Adrenal gland (tissue), 12 donors: ENCODE results near the gene RBM7. TPM values are rescaled to one million over a fixed set of nuclear protein-coding genes. Genes with fewer than 3 reads are reported as not detected.

Experiments
- DNase-seq, 7 donors: peaks; one replicate each; pipeline ENCODE4 v3.0.0-alpha.2; 2019 to 2020
- H3K27ac ChIP-seq, 5 donors: fragments of 200-600 bp; sonication (generic) in 4 of 5; 1 replicate in 3 of 5; 2 replicates in 2 of 5; pipeline versions ENCODE4 v1.5.1 to v1.8.0; 2016 to 2020; ENCODE audit warnings: mild to moderate bottlenecking in 1 of 5
- H3K27me3 ChIP-seq: fragments of 200-600 bp; 2 replicates; pipeline ENCODE4 v1.8.0; 2021
- H3K36me3 ChIP-seq, 2 donors: fragments of 200-600 bp; replicated peaks in 1 of 2; 1 replicate in 1 of 2; 2 replicates in 1 of 2; pipeline versions ENCODE4 v1.5.1 to v1.8.0; 2018 to 2022
- H3K4me1 ChIP-seq, 2 donors: fragments of 200-600 bp; replicated peaks in 1 of 2; 1 replicate in 1 of 2; 2 replicates in 1 of 2; pipeline versions ENCODE4 v1.5.1 to v1.8.0; 2018 to 2021
- H3K4me3 ChIP-seq, 4 donors: fragments of 200-600 bp; sonication (generic) in 3 of 4; one replicate each; pipeline ENCODE4 v1.5.1; 2016 to 2018
- H3K9me3 ChIP-seq, 3 donors: fragments of 200-600 bp; sonication (generic) in 1 of 3; replicated peaks in 1 of 3; 1 replicate in 2 of 3; 2 replicates in 1 of 3; pipeline versions ENCODE4 v1.5.1 to v1.8.0; 2016 to 2021
- CTCF ChIP-seq, 6 experiments: fragments of 450-650 bp in 4 of 6; fragments of 200-600 bp in 2 of 6; sonication (generic) in 1 of 6; IDR thresholded peaks; 1 replicate in 5 of 6; 2 replicates in 1 of 6; pipeline versions ENCODE4 v1.5.1 to v1.8.0; 2016 to 2021; ENCODE audit warnings: antibody characterized with exemption in 6 of 6, mild to moderate bottlenecking in 2 of 6, moderate library complexity in 1 of 6
- POLR2A ChIP-seq, 2 donors: fragments of 450-650 bp; IDR thresholded peaks; one replicate each; pipeline ENCODE4 v1.6.1; 2017; ENCODE audit warnings: antibody characterized with exemption in 2 of 2, mild to moderate bottlenecking in 2 of 2, moderate library complexity in 1 of 2
- WGBS, 4 donors: extraction: QIAGEN DNeasy Blood & Tissue Kit in 2 of 4; methylation state at CpG; one replicate each; pipeline versions ENCODE4 v1.1.5 to v1.1.7; 2013 to 2017; 5-methylcytosine and 5-hydroxymethylcytosine counted together
- intact Hi-C, 2 donors: fragments of 100-400 bp; cut with DNase I; formaldehyde crosslinking; loops; one replicate each; pipeline versions ENCODE4 v1.14.1 to v1.15.0; 2022 to 2023
- polyA plus RNA-seq, 3 donors: library from polyadenylated mRNA; stranded (reverse); fragments of 200-250 nt in 2 of 3; fragments of 350-450 nt in 1 of 3; fragmentation: Illumina TruSeq in 1 of 3; extraction: RNeasy Lipid Tissue Mini Kit (QIAGEN cat#74804) in 1 of 3; gene quantifications; one replicate each; pipeline ENCODE4 v1.2.3, GENCODE V29; 2013 to 2014
- total RNA-seq, 9 donors: library from RNA; depleted of rRNA in 4 of 9; stranded (reverse); fragments of >200 nt in 4 of 9; fragments of 120-200 nt in 1 of 9; fragmentation: NEBNext Ultra II Directional in 1 of 9; extraction: Animal tissue kit (Norgen Biotek cat#: 25700) in 1 of 9; gene quantifications; one replicate each; pipeline versions ENCODE4 v1.1.0 to v1.2.4, GENCODE V29; 2013 to 2023
- donor health status: healthy with polysubstance abuse.
- donor health status: Bipolar disorder and iron deficiency.
- donor health status: DM: yes; HTN: yes; CAD: no.
- donor health status: DM: no; HTN: no; CAD: no.
- donor health status: DM: no; HTN: no; CAD: no.
- donor health status: DM: yes; HTN: yes; CAD: no.

The RBM7 gene
- total and polyA plus RNA-seq, 12 donors, result 1.7 to 29.2 (median 18.8) TPM

- H3K9me3 ChIP-seq, result no peaks in the 10 kb centered on the region
- DNase-seq, result no peak
- no peak overlapping the region for H3K4me3 ChIP-seq
- no peaks in the 10 kb centered on the region for H3K27me3 ChIP-seq
- 67 to 77% (median 71%) methylated on average over 13 of the region's 13 CpGs for WGBS, 4 donors
- H3K27ac ChIP-seq, result no peak overlapping the region
- intact Hi-C loops, result no loop called here
- no peak for TF ChIP-seq POLR2A (IDR thresholded peaks at IDR 0.05)
- TF ChIP-seq CTCF (IDR thresholded peaks at IDR 0.05), result no peak
- H3K4me1 ChIP-seq, result no peaks in the 10 kb centered on the region
- no peaks in the 10 kb centered on the region for H3K36me3 ChIP-seq
Measured at GRCh38 chr11:114366331-114367243, 33.9 kb upstream of the RBM7 start.

GRCh38 chr11:114367244-114367957 is 33.1 kb upstream of the RBM7 start:
- H3K36me3 ChIP-seq, result no peaks in the 10 kb centered on the region
- H3K27me3 ChIP-seq, result no peaks in the 10 kb centered on the region
- H3K9me3 ChIP-seq, result no peaks in the 10 kb centered on the region
- no peak for DNase-seq
- no peak overlapping the region for H3K27ac ChIP-seq
- H3K4me1 ChIP-seq, result no peaks in the 10 kb centered on the region
- H3K4me3 ChIP-seq, result no peak overlapping the region
- 71 to 79% (median 75%) methylated on average over 9 of the region's 9 CpGs for WGBS, 4 donors
- no peak for TF ChIP-seq POLR2A (IDR thresholded peaks at IDR 0.05)
- TF ChIP-seq CTCF (IDR thresholded peaks at IDR 0.05), result no peak
- intact Hi-C loops, result no loop called here

- no peak overlapping the region for H3K4me3 ChIP-seq
- TF ChIP-seq CTCF (IDR thresholded peaks at IDR 0.05) (no peak), POLR2A (IDR thresholded peaks at IDR 0.05) (no peak)
- H3K27me3 ChIP-seq, result no peaks in the 10 kb centered on the region
- no peaks in the 10 kb centered on the region for H3K4me1 ChIP-seq
- intact Hi-C loops, result no loop called here
- WGBS, 4 donors, result 53 to 77% (median 62%) methylated on average over 5 of the region's 5 CpGs
- no peak for DNase-seq
- H3K9me3 ChIP-seq, result no peaks in the 10 kb centered on the region
- no peaks in the 10 kb centered on the region for H3K36me3 ChIP-seq
- no peak overlapping the region for H3K27ac ChIP-seq
Measured at GRCh38 chr11:114368918-114369680, 31.4 kb upstream of the RBM7 start.

GRCh38 chr11:114375052-114375451 is 25.4 kb upstream of the RBM7 start:
- no peaks in the 10 kb centered on the region for H3K27me3 ChIP-seq
- no peak for DNase-seq
- TF ChIP-seq POLR2A (IDR thresholded peaks at IDR 0.05) (no peak), CTCF (IDR thresholded peaks at IDR 0.05) (no peak)
- H3K27ac ChIP-seq, result no peak overlapping the region
- H3K4me3 ChIP-seq, result no peak overlapping the region
- 83 to 92% (median 86%) methylated on average over 3 of the region's 3 CpGs for WGBS, 4 donors
- no peaks in the 10 kb centered on the region for H3K9me3 ChIP-seq
- H3K4me1 ChIP-seq, result no peaks in the 10 kb centered on the region
- intact Hi-C loops, result no loop called here
- no peaks in the 10 kb centered on the region for H3K36me3 ChIP-seq
